EH (cell line): ENCODE data around the gene TMEM179B.

Experiments
- DNase-seq: peaks from one replicate; pipeline ENCODE4 v3.0.0-alpha.2; 2015; ENCODE audit warnings: low read depth

Gene TMEM179B

GRCh38 chr11:62832336-62833234 lies 45.4 kb downstream of the TMEM179B start, which contains the start of gene TEX54:
TSS of gene TEX54 (minus strand) at chr11:62832841.
- peak; percentile 45 for DNase-seq

GRCh38 chr11:62835336-62835735 lies 48.1 kb downstream of the TMEM179B start:
- no peak for DNase-seq

DNA sequence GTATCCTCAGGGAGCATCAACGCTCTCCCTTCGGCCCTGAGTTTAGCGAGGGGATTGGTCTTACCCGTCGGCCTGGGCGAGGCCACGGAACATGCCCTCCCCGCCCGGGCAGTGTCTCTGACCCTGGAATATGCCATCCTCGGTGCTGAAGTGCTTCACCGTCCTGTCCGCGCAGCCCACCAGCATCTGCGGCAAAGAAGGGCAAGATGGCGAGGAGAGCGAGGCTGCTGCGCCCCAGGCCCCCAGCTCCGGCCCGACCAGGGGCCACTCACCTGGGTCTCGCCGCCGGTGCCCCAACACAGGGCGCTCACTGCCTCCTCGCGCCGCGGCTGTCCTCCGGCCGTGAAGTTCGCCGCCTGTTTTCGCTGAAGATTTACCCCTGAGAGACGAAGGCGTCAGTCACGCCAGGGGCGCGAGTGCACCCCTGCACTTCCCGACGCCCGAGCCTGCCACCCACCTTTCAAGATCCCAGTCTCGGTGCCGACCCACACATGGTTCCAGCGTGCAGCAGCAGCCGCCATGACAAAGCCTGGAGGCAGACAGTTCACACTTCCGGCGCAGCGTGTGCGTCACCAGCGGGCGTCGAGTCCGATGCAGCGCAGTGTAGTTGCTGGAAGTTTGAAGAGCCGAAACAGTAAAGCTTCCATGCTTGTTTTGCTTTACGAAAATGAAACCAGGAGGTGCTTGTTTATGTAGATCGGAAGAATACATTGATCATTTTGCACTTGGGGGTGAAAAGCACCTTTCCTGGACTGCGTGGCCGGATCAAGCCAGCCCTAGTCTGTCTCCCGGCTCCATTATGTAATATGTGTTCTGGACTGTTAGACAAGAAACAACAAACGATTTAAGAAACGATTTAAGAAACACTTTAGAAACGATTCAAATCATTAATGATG lies 52.1 kb downstream of the TMEM179B start, which contains the start of gene WDR74:
TSS of gene WDR74 (minus strand) at position 541 of the 896 bp plus-strand sequence. CDS start at position 521, 20 bp downstream.
- peak; percentile 92 for DNase-seq
